Smooth muscle cell (in vitro differentiated cells): ENCODE results near the gene SERPINH1. TPM values are rescaled to one million over a fixed set of nuclear protein-coding genes. Genes with fewer than 3 reads are reported as not detected.

ENCODE experiments used
- DNase-seq: peaks from one replicate; lab custom pipeline; 2025; ENCODE audit not compliant: unreplicated experiment; lab: John Stamatoyannopoulos, UW
- H2AFZ ChIP-seq: fragments of 200-600 bp; sonication (generic); 2 replicates; pipeline ENCODE4 v1.6.0; 2016; ENCODE audit warnings: antibody characterized with exemption, low read depth, mild to moderate bottlenecking
- H3F3A ChIP-seq: fragments of 200-600 bp; sonication (generic); 2 replicates; pipeline ENCODE4 v1.6.0; 2017; ENCODE audit warnings: antibody characterized with exemption, low read depth
- H3K27ac ChIP-seq: fragments of 200-600 bp; sonication (generic); 2 replicates; pipeline ENCODE4 v1.5.1; 2016; ENCODE audit warnings: low read depth, mild to moderate bottlenecking
- H3K27me3 ChIP-seq: fragments of 200-600 bp; sonication (generic); 2 replicates; pipeline ENCODE4 v1.6.1; 2016; ENCODE audit warnings: low read depth, mild to moderate bottlenecking
- H3K36me3 ChIP-seq: fragments of 200-600 bp; sonication (generic); 2 replicates; pipeline ENCODE4 v1.5.1; 2016; ENCODE audit warnings: low read depth
- H3K4me1 ChIP-seq: fragments of 200-600 bp; sonication (generic); 2 replicates; pipeline ENCODE4 v1.5.1; 2016; ENCODE audit warnings: low read depth
- H3K4me2 ChIP-seq: fragments of 200-600 bp; sonication (generic); 2 replicates; pipeline ENCODE4 v1.6.0; 2016; ENCODE audit warnings: mild to moderate bottlenecking
- H3K4me3 ChIP-seq: fragments of 200-600 bp; sonication (generic); 2 replicates; pipeline ENCODE4 v1.5.1; 2016; ENCODE audit warnings: mild to moderate bottlenecking
- H3K79me2 ChIP-seq: fragments of 200-600 bp; sonication (generic); 2 replicates; pipeline ENCODE4 v1.6.0; 2016; ENCODE audit warnings: low read depth, mild to moderate bottlenecking
- H3K9ac ChIP-seq: fragments of 200-600 bp; sonication (generic); 2 replicates; pipeline ENCODE4 v1.6.0; 2016; ENCODE audit warnings: low read depth
- H3K9me3 ChIP-seq: fragments of 200-600 bp; sonication (generic); replicated peaks from 2 replicates; pipeline ENCODE4 v1.5.1; 2016; ENCODE audit warnings: low read depth
- H4K20me1 ChIP-seq: fragments of 200-600 bp; sonication (generic); 2 replicates; pipeline ENCODE4 v1.6.0; 2016; ENCODE audit warnings: low read depth
- WGBS: methylation state at CpG from one replicate; pipeline ENCODE4 v1.1.7; 2016; ENCODE audit warnings: low lambda C conversion rate; 5-methylcytosine and 5-hydroxymethylcytosine counted together
- polyA plus RNA-seq: library from polyadenylated mRNA; unstranded; fragments of >200 nt; fragmentation: Nextera tagmentation; extraction: Ambion mirVana; gene quantifications from 2 replicates; pipeline ENCODE4 v1.2.1, GENCODE V29; 2016
- total RNA-seq: library from RNA; depleted of rRNA; stranded (reverse); fragments of >200 nt; gene quantifications from 2 replicates; pipeline ENCODE4 v1.2.3, GENCODE V29; 2014
- TF ChIP-seq, protein P1 (sequence below): fragments of 200-600 bp; sonication (generic); IDR thresholded peaks from 2 replicates; pipeline ENCODE4 v1.5.1; 2017; ENCODE audit warnings: borderline replicate concordance, mild to moderate bottlenecking, antibody characterized with exemption; ENCODE audit not compliant: insufficient read depth, poor library complexity, severe bottlenecking

The SERPINH1 gene
- total and polyA plus RNA-seq, 2 experiments from 2014 or later, result 1,493 to 2,653 TPM

DNA sequence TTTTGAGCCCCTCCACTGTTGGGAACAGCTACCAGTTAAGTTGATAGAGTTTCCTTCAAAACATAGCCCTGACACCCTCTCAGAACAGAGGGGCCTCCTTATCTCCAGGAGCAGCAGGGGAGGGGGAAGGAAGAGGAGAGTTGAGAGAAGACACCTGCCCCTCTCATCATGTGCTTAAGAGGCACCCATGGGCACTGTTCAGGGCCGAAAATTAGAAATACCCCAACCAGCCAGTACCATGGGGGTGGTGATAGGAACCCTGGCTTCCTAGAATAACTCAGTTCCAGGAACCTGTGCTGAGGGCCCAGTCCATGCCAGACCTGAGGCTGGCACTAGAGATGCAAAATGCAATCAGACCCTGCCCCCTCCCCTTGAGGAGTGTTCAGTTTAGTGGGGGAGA, 27.0 kb upstream of the SERPINH1 start:
- TF ChIP-seq, protein P1, sequence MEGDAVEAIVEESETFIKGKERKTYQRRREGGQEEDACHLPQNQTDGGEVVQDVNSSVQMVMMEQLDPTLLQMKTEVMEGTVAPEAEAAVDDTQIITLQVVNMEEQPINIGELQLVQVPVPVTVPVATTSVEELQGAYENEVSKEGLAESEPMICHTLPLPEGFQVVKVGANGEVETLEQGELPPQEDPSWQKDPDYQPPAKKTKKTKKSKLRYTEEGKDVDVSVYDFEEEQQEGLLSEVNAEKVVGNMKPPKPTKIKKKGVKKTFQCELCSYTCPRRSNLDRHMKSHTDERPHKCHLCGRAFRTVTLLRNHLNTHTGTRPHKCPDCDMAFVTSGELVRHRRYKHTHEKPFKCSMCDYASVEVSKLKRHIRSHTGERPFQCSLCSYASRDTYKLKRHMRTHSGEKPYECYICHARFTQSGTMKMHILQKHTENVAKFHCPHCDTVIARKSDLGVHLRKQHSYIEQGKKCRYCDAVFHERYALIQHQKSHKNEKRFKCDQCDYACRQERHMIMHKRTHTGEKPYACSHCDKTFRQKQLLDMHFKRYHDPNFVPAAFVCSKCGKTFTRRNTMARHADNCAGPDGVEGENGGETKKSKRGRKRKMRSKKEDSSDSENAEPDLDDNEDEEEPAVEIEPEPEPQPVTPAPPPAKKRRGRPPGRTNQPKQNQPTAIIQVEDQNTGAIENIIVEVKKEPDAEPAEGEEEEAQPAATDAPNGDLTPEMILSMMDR, result no peak
- Histone ChIP-seq H3K9me3 (no peaks in the 10 kb centered on the region), H4K20me1 (no peaks in the 10 kb centered on the region), H3K79me2 (no peaks in the 10 kb centered on the region), H3K27ac (no peak overlapping the region), H3K9ac (no peak overlapping the region), H3K27me3 (no peaks in the 10 kb centered on the region), H3K36me3 (no peaks in the 10 kb centered on the region), H3F3A (no peaks in the 10 kb centered on the region), H2AFZ (no peak overlapping the region), H3K4me3 (no peak overlapping the region), H3K4me1 (no peaks in the 10 kb centered on the region), H3K4me2 (no peak overlapping the region)
- WGBS, result 89% methylated on average over 1 of the region's 1 CpG
- no peak for DNase-seq

DNA sequence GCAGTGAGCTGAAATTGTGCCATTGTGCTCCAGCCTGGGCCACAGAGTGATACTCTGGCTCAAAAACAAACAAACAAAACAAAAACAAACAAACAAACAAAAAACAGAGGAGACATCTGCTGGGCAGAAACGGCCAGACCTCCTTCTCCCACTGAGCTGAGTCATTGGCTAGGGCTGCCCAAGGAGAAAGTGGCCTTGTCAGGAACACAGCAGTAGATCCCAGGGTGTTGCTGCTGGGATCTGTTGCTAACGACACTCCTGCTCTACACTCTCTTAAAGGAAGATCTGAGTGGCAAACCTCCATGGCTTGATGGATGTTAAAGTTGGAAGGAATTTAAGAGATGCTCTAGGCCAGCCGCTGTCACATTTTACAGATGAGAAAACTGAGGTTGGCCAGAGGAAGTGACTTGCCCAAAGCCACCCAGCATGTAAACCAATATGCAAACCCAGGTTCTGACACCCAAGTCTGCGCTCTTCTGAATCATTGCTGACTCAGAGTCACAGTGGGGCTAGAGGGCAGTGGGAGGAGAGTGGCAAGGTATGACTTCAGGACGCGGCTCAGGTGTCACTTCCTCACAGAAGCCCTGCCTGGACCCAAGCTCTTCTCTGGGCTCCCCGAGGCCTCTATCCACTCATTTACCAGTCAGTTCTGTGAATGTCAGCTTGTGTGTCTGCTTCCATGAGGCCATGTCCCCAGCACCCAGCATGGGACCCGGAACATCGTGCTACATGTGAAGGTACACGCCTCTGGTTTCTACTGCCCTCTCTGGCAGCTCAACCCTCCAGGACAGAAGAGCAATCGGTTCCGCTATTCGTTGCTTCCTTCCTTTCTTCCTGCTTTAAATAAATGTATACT, 25.0 kb upstream of the SERPINH1 start:
- H3K79me2 ChIP-seq, result no peaks in the 10 kb centered on the region
- H3F3A ChIP-seq, result no peaks in the 10 kb centered on the region
- H3K9me3 ChIP-seq, result no peaks in the 10 kb centered on the region
- H3K4me3 ChIP-seq, result no peak overlapping the region
- no peak for DNase-seq
- H4K20me1 ChIP-seq, result no peaks in the 10 kb centered on the region
- H2AFZ ChIP-seq, result no peak overlapping the region
- no peaks in the 10 kb centered on the region for H3K27me3 ChIP-seq
- no peaks in the 10 kb centered on the region for H3K36me3 ChIP-seq
- WGBS, result 78% methylated on average over 13 of the region's 13 CpGs
- H3K9ac ChIP-seq, result no peak overlapping the region
- no peak overlapping the region for H3K27ac ChIP-seq
- no peak overlapping the region for H3K4me2 ChIP-seq
- H3K4me1 ChIP-seq, result no peaks in the 10 kb centered on the region
- TF ChIP-seq, protein P1, result no peak

DNA sequence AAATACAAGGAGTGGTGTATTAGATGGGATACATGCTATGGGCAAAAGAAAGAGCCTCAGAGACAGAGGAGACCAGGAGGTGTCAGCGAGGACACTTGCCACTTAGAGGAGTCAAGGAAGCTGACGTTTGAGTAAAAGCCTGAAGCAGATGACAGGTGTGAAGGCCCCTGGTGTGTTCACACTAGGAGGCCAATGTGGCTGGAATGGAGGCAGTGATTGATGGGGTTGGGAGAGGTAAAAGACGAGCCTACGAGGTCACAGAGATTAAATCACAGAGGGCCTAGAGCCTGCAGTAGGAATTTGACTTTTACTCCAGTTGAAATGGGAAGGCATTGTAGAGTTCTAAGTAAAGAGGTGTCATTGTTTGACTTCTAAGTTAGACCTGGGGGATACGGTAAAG, 24.3 kb upstream of the SERPINH1 start:
- WGBS, result 62% methylated on average over 5 of the region's 5 CpGs
- DNase-seq, result no peak
- TF ChIP-seq, protein P1, result no peak
- Histone ChIP-seq H3K4me1 (no peaks in the 10 kb centered on the region), H3K79me2 (no peaks in the 10 kb centered on the region), H3F3A (no peaks in the 10 kb centered on the region), H3K4me2 (no peak overlapping the region), H4K20me1 (no peaks in the 10 kb centered on the region), H3K36me3 (no peaks in the 10 kb centered on the region), H3K27me3 (no peaks in the 10 kb centered on the region), H3K9me3 (no peaks in the 10 kb centered on the region), H3K27ac (no peak overlapping the region), H3K9ac (no peak overlapping the region), H2AFZ (no peak overlapping the region), H3K4me3 (no peak overlapping the region)
